ENCODE results near the gene SLC22A14. TPM values are rescaled to one million over a fixed set of nuclear protein-coding genes. Genes with fewer than 3 reads are reported as not detected.

The SLC22A14 gene
- total RNA-seq, 1 donor from 2014 or later: not detected

DNA sequence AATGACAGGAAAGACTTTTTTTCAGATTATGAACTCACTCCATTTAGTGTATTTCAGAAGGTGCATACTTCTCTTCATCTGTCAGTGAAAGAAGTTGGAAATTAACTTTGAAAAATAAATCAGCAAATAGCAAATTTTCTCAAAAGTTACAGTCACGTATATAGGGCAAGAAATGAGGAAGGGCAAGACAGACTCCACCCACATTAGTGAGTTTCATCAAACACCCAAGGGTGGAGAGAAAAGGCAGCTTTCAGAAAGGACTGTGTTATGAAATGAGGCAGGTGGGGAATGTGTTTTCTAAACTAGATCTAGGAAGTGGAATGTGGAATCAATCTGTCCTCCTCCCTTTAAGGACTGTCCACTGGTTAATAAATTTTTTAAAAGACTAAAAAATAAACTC, 13.6 kb upstream of the SLC22A14 start:
- Histone ChIP-seq H3K27me3 (no peaks in the 10 kb centered on the region), H3K79me2 (ENCODE audit: low read depth) (no peaks in the 10 kb centered on the region), H4K20me1 (ENCODE audit: low read depth) (no peaks in the 10 kb centered on the region), H3K27ac (no peak overlapping the region), H3K9me3 (ENCODE audit: low read depth) (no peaks in the 10 kb centered on the region), H3K4me3 (no peak overlapping the region), H3K36me3 (no peaks in the 10 kb centered on the region), H3F3A (ENCODE audit: low read depth) (no peaks in the 10 kb centered on the region), H3K9ac (no peak overlapping the region), H3K4me1 (peaks cover 9% of the 10 kb centered on the region), H3K4me2 (no peak overlapping the region), H2AFZ (replicated peaks) (no peak overlapping the region)
- Mint-ChIP-seq H3K36me3 (no peaks in the 10 kb centered on the region), H3K4me3 (no peak overlapping the region), H3K4me1 (peaks cover 16% of the 10 kb centered on the region), H3K27ac (no peak overlapping the region), H3K9me3 (no peaks in the 10 kb centered on the region), H3K27me3 (ENCODE audit: insufficient read depth, low read depth) (peaks cover 6% of the 10 kb centered on the region)
- no peak for DNase-seq (ENCODE audit: low spot score)
- TF ChIP-seq, protein P1, sequence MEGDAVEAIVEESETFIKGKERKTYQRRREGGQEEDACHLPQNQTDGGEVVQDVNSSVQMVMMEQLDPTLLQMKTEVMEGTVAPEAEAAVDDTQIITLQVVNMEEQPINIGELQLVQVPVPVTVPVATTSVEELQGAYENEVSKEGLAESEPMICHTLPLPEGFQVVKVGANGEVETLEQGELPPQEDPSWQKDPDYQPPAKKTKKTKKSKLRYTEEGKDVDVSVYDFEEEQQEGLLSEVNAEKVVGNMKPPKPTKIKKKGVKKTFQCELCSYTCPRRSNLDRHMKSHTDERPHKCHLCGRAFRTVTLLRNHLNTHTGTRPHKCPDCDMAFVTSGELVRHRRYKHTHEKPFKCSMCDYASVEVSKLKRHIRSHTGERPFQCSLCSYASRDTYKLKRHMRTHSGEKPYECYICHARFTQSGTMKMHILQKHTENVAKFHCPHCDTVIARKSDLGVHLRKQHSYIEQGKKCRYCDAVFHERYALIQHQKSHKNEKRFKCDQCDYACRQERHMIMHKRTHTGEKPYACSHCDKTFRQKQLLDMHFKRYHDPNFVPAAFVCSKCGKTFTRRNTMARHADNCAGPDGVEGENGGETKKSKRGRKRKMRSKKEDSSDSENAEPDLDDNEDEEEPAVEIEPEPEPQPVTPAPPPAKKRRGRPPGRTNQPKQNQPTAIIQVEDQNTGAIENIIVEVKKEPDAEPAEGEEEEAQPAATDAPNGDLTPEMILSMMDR (IDR thresholded peaks at IDR 0.05): no peak
- TF ChIP-seq EZH2 (IDR thresholded peaks at IDR 0.05): no peak
- no peak for TF ChIP-seq EZH2phosphoT487 (IDR thresholded peaks at IDR 0.05)

DNA sequence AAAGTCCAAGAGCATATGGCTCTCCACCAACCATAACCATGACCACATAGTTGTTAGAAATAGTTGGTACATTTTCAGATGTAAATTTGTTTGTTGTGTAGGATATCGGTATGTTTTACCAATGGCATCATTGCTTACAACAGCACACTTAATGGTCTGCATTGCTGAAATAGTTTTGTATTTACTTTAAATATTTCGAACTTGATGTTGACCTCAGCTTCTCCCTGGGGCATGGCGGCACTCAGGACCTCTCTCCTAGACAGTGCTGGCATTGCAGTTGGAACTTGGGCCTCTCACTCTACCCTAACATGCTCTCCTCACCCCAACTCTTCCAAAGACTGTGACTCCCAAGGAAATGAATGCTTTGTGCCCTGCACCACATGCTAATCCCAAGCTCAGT, 11.5 kb upstream of the SLC22A14 start:
- TF ChIP-seq, protein P1 (IDR thresholded peaks at IDR 0.05): no peak
- no peak for TF ChIP-seq EZH2 (IDR thresholded peaks at IDR 0.05)
- TF ChIP-seq EZH2phosphoT487 (IDR thresholded peaks at IDR 0.05): no peak
- H3K4me1 ChIP-seq: peaks cover 3% of the 10 kb centered on the region
- H3K27me3 Mint-ChIP-seq (ENCODE audit: insufficient read depth, low read depth): peaks cover 6% of the 10 kb centered on the region
- H3K27ac Mint-ChIP-seq: no peak overlapping the region
- DNase-seq (ENCODE audit: low spot score): no peak
- no peaks in the 10 kb centered on the region for H3K9me3 Mint-ChIP-seq
- H3K27me3 ChIP-seq: no peaks in the 10 kb centered on the region
- H3K36me3 ChIP-seq: no peaks in the 10 kb centered on the region
- no peak overlapping the region for H3K9ac ChIP-seq
- H3K4me1 Mint-ChIP-seq: peaks cover 6% of the 10 kb centered on the region
- H4K20me1 ChIP-seq (ENCODE audit: low read depth): no peaks in the 10 kb centered on the region
- no peak overlapping the region for H3K27ac ChIP-seq
- H3K9me3 ChIP-seq (ENCODE audit: low read depth): no peaks in the 10 kb centered on the region
- H3K4me2 ChIP-seq: no peak overlapping the region
- no peak overlapping the region for H3K4me3 Mint-ChIP-seq
- H3K4me3 ChIP-seq: no peak overlapping the region
- peaks cover 3% of the 10 kb centered on the region for H3K36me3 Mint-ChIP-seq
- H2AFZ ChIP-seq (replicated peaks): no peak overlapping the region
- H3F3A ChIP-seq (ENCODE audit: low read depth): no peaks in the 10 kb centered on the region
- H3K79me2 ChIP-seq (ENCODE audit: low read depth): no peaks in the 10 kb centered on the region

DNA sequence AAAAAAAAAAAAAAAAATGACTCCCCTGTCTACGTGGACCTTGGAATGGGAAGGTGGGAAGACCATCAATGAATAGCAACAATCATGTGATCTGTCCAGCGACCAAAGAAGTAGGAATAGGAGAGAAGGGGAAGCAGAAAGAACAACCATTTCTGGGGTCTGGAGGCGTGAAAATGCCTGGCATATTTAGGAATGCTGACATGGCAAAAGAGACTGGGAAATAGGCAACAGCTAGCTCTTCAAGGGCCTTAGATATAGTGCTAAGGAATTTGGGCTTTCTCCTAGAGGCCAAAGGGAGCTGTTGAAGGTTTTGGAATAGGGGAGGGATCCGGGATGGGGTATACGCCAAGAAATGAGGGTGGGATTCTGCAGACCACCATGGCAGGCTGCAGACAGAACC, 10.5 kb upstream of the SLC22A14 start:
- DNase-seq (ENCODE audit: low spot score): no peak
- TF ChIP-seq EZH2 (IDR thresholded peaks at IDR 0.05) (no peak), EZH2phosphoT487 (IDR thresholded peaks at IDR 0.05) (no peak)
- TF ChIP-seq, protein P1 (IDR thresholded peaks at IDR 0.05): no peak
- Mint-ChIP-seq H3K27ac (no peak overlapping the region), H3K27me3 (ENCODE audit: insufficient read depth, low read depth) (peaks cover 7% of the 10 kb centered on the region), H3K9me3 (no peaks in the 10 kb centered on the region), H3K4me3 (no peak overlapping the region), H3K36me3 (peaks cover 3% of the 10 kb centered on the region), H3K4me1 (peaks cover 6% of the 10 kb centered on the region)
- Histone ChIP-seq H3K36me3 (no peaks in the 10 kb centered on the region), H2AFZ (replicated peaks) (no peak overlapping the region), H3K4me3 (no peak overlapping the region), H3K9ac (no peak overlapping the region), H3K27ac (no peak overlapping the region), H3F3A (ENCODE audit: low read depth) (no peaks in the 10 kb centered on the region), H3K4me1 (peaks cover 3% of the 10 kb centered on the region), H3K4me2 (no peak overlapping the region), H3K9me3 (ENCODE audit: low read depth) (no peaks in the 10 kb centered on the region), H3K79me2 (ENCODE audit: low read depth) (no peaks in the 10 kb centered on the region), H4K20me1 (ENCODE audit: low read depth) (no peaks in the 10 kb centered on the region), H3K27me3 (no peaks in the 10 kb centered on the region)
